HG03342 (cell line): Measurements from ENCODE around the gene ALDH3A1.

Experiments used
- ATAC-seq: cut with Tn5 transposase; IDR thresholded peaks from one replicate; pipeline ENCODE4 v1.9.1; 2021; ENCODE audit warnings: mild to moderate bottlenecking, moderate library complexity; ENCODE audit not compliant: unreplicated experiment

The ALDH3A1 gene

DNA sequence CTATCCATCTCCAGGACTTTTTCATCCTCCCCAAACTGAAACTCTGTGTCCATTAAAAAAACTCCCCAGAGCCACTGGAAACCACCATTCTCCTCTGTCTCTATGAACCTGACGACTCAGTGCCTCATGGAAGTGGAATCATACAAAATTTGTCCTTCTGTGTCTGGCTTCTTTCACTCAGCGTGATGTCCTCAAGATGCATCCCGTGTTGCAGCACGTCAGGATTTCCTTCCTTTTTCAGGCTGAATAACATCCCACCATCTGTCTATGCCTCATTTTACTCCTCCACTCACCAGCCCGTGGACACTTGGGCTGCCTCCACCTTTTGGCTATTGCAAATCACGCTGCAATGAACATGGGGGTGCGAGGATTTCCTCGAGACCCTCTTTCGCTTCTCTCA is 12.6 kb upstream of the ALDH3A1 start:
- no peak for ATAC-seq

DNA sequence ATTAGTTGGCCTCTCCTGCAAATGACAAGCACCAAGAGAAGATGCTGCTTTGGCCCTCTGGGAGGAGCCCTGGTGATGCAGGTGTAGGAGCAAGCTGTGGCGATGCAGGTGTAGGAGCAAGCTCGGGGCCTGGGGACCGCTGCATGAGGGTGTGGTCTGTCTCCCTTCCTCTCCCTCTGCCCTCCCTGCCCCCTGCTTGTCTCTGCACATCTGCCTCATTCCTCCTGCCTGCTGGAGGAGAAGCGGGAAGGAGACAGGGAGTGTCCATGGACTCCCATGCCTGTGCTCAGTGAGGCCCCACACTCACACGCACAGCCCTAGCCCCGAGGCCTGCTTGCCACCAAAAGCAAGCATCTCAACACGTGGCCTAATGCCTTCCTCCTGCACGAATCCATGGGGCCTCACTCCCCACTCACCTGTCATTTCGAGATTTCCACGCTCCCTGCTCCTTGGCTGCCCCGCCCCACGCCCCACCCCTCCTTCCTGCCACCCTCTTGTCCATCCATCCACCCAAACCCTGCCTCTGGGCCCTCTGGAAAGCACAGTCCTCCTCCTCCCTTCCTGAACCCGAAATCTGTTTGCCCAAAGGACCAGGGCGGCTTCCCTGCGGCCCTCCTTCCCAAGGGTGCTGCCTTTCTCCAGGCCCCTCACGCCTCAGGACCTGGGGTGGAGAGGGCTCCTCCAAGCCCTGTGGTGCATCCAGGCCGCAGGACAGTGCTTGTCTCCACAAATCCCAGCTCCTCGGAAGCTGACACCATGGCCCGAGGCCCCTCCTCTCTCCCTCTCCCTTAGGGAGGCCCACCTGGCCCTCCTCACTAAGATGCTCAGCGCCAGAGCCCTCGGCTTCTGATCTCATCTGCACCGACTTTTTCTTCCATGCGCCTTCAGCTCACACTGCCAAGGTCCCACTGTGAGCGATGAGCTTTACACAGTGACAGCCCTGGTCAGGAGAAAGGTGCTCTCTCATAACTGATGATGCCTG is 11.8 kb upstream of the ALDH3A1 start:
- ATAC-seq: no peak

DNA sequence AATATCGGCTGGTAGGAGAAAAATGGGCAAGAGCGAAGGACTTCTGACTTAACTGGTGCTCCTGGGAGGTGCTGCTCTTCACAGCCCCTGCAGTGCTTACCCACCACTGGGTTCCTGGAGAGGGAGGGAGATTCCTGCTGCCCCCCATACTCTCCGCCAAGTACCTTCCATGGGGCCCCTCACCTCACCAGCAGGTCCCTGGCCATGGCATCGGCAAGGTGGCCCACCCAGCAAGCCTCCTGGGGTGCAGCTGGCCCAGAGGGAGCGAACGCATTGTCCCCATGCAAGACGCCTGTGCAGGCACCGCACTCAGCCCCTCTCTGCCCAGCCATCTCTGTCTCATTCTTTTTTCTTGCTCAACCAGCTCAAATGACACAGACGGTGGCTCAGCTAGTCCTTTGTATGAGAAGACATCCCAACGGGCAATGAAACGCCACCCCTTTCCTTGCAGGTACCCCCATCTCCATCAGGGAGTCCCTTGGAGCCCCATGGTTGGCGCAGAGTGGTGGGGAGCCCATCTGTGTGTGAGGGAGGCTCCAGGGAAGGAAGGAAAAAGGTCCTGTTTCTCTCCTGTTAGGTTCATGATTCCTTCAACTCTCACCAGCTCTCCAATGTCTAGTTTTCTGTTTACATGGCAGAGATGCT is 9.6 kb upstream of the ALDH3A1 start:
- ATAC-seq: no peak

DNA sequence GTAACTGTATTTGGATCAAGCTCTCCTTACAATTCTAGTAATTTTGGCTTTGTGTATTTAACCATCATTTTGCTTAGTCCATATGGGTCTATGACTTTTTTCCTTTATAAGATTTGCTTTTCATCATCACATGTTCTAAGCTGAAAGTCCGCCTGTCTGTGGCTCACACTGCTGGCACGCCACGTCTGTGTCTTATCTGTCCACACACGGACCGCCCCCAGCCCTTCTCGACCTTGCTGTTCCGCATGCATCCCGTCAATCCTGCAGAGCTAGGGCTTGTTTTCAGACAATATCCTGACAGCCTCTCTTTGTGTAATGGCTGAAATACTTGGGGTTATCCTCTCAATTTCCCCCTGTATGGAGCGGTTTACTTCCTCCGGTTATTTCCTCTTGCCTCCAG is 8.4 kb upstream of the ALDH3A1 start:
- ATAC-seq: no peak

DNA sequence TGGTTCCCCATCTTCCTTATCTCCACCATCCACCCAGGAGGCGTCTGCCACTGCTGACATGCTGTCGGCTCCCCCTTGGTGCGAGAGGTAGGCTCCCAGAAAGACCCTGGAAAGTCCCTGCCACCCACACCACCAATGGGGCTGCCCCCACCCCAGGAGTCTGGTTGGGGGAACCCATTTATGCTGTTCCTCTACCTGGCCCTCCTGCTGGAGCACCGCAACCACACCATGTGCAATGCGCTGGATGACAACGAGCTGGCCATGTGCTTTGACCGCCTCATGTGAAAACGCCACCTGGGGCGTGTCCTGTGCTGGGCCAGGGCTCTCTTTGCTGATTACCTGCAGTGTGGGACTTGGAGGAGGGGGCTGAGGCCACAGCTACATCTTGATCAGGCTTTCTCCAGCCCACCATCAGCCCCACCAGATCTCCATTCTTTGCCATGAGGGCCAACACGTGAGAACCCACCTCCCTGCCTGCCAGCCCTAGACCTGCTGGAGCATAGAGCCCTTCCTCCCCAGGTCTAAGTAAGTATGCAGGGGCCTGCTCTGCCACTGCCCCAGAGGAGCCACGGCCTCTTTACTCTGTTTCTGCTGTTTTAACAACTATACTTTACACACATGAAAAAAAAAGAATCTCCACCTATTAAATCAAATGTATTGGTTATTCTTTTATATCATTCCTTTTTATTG is 7.9 kb upstream of the ALDH3A1 start:
- no peak for ATAC-seq

DNA sequence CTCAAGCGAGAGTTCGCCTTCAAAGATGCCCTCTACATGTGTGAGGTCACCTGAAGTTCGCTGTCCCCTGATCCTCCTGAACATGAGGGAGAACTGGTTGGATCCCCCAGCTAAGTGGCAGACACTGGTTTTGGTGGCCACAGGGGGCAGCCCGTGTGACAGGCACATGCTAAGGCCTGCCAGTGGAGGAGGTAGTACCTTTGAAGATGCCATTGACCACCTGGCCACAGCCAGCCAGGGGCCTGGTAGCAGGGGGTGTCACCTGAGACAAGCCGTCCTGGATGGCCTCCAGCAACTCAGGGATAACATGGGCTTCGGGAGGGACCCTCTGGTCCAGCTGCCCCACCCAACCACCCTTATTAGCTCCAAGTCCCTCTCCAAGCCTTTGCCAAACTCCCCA is 7.3 kb upstream of the ALDH3A1 start:
- ATAC-seq: no peak

DNA sequence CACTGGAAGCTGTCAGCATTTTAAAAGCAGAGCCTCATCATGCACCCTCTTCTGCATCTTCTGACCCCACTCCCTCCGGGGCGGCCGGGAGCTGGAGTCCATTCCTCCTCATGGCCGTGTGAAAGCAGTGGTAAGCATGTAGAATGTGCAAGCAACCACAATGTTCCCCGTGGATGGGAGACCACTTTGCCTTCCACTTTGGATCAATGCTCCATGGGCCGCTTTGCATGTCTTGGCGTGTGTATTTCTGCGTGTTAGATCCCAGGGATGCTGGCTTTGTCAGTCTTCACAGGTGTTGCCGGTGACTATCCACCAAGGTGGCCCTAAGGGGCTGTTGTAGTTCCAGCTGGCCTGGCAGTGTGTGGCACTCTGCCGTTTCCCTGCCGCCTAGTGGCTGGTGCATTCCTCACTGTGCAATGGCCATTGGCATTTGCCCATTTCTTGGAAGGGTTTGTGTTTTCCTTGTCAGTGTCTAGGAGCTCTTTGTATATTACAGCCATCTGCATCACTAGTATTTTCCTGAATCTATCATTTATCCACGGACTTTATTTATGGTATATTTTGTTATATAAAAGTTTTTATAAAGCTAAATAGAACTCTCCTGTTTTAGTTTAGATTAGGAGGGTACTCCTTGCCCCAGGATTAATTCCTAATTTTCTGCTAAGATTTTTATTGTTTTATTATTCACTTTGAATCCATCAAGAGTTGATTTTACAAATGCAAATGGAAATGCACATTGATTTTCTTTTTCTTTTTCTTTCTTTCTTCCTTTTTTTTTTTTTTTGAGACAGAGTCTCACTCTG is 5.8 kb upstream of the ALDH3A1 start:
- no peak for ATAC-seq

DNA sequence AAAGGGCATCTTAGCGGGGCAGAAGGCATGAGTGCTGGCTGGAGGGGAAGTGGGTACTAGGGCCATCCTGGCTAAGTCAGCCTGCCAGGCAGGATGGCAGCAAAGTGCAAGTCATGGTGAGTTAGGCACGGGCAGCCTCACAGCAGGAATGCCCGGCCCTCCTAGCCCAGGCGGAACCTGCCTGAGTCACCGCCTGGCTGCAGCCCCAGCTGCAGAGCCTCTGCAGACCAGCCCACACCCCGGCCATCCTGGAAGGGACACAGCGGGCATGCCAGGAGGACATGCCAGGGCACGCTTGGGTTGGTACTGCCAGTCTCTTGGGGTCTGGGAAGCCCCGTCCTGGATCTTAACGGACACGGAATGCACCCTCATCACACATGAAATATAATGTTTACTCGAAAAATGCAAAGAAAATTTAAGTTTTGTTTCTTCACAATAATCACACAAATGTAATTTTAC is 5.0 kb upstream of the ALDH3A1 start:
- ATAC-seq: no peak

DNA sequence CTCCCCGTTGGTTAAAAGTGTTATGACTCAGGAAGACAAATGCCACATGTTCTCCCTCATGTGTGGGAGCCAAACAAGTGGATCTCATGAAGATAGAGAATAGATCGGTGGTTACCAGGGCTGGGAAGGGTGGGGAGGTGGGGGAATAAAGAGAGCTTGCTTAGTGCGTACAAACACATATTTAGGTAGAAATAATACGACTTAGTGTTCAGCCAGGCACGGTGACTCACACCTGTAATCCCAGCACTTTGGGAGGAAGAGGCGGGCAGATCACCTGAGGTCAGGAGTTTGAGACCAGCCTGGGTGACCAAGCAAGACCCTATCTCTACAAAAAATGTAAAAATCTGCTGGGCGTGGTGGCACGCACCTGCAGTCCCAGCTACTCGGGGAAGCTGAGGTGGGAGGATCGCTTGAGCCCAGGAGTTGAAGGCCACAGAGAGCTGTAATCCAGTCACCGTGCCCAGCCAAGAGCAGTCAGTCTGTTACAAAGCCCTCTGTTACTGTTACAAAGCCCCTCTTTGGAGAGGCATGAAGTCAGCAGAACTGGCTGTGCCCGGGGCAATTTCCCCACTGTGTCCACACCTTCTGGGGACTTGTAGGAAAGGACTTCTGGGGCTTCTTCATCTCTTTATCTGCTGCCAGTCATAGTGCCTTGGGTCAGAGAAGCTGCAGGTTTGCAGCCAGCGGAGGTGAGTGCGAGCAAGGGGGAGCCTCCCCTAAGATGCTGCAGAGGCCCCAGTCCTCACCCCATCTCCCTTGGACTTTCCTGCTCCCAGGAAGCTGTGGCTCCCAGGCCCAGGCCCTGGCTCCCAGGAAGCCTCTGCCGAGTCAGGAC is 4.3 kb upstream of the ALDH3A1 start:
- ATAC-seq: no peak

DNA sequence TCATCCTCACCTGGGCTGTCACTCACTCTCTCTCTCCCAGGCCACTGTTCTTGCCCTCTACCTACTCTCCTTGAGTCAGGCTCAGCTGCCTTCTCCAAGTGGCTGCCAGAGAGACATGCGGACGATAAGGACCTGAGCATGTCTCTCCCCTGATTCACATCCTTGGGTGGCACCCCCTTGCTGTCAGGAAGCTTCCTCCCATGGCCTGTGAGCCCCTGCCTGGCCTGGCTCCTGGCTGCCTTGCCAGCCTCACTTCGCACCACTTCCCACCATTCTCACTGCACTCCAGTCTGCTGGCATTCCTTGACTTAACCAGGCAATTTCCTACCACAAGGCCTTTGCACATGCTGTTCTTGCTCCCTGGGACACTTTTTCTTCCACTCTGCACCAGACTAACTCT is 2.7 kb upstream of the ALDH3A1 start:
- ATAC-seq: no peak

DNA sequence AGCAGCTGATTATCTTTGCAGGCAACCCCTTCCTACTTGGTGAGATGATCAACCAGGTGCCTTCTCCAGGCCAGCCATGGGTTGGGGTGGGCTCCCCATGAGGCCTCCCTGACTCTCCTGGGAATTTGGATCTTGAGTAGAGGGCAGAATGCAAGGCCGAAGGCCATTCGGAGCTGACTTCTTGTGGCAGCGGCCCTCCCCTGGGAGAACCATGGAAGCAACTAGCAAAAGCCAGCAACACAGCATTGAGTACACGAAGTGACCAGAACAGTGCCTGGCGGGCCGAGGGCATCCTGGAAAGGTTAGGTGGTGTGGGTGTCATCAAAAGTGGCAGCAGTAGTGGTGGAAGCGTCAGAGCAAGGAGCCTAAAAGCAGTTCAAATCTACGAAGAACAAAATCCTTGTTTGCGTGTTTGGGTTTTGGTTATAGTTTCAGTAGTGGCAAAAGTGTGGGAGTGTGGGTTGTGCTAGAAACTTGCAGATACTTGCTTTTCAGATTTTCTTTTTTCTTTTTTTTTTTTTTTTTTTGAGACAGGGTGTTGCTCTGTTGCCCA is 2.0 kb upstream of the ALDH3A1 start:
- ATAC-seq: no peak

DNA sequence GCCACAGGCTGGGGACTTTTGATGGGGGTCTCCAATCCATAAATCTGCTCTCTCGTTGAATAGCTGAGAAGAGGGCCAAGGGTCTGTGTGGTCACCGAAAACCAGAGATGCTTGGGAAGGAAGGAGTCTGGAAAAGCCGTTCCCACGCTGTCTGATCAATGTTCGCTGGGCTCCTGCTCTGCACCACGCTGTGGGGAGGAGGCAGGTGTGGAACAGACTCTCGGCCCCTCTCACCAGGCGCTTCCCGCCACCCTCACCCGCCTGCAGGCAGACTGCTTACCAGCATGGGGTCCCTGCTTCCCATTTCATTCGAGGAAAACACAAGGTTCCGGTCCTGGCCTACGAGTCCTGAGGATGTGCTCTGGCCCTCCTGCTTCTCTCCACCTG is 702 bp upstream of the ALDH3A1 start:
- no peak for ATAC-seq

DNA sequence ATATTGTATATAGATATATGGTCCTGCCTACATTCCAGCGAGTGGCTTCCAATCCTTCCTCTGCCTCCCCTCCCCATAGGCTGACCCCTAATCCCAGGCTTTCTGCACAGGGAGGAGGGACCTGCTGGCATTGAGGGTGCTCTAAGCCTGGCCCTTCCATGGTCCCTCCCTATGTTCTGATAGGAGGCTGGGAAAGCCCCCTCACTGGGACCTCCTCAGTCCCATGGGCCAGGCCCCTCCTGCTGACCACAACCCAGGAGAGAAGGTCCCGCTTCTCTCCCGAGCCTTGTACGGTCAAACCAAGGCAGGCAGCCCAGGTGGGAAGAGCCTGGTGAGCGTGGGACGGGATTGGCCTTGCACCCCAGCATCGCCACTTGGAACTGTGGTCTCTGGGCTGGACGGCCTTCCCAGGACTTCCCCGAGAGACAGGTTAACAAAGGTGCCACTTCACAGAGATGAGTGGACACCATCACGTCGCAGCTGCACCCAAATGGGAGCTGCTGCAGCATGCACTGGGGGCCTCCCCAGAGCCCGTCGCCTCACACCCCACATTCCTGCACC is 859 bp downstream of the ALDH3A1 start:
- no peak for ATAC-seq

DNA sequence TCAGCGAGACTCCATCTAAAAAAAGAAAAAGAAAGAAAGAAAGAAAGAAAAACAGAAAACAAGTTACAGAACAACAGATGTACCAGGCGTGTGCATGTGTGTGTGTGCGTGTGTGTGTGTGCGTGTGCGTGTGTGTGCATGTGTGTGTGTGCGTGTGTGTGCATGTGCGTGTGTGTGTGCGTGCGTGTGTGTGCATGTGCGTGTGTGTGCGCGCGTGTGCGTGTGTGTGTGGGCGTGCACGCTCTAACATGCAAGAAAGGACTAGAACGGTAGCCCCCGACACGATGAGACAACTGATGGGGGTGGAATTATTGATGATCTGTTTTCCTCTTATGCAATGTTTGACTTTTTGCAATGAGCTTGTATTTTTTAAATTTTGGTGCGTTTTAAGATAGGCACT is 1.6 kb downstream of the ALDH3A1 start:
- ATAC-seq: no peak

DNA sequence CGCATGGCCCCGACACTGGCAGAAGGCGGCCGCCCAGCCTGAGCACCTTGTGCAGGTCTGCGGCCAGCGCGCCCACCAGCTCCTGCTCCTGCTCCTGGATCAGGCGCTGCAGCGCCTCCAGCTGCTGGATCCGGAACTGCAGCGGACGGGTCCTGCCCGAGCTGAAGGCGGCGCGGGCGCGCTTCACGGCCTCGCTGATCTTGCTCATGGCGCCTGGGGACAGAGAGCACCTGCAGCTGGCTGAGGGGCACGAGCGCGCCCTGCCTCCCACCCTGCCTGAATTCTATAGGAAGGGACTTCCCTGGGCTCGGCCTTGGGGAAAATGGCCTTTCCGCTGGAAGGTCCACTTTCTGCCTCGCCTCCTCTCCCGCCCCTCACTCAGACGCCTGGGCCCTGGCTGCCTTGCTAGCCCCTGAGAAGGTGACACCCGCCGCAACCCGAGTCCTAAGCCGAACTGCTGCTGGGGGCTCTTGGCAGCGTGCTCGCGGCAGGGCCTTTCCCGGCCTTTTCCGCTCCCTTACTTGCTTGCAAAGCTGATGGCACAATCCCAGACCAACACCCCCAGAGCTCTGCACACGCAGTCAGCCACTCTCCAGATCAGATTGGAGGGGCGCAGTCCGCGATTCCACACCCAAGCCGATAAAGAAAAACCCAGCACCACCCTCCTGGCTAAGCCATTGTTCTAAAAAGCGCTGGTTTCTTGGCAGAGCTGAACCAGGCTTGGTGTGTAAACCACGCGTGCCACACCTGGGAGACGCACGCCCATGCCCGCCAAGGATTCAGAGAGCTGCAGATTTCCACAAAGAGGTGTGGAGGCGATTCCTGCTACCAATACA is 3.0 kb downstream of the ALDH3A1 start:
- peak; percentile 61 for ATAC-seq

DNA sequence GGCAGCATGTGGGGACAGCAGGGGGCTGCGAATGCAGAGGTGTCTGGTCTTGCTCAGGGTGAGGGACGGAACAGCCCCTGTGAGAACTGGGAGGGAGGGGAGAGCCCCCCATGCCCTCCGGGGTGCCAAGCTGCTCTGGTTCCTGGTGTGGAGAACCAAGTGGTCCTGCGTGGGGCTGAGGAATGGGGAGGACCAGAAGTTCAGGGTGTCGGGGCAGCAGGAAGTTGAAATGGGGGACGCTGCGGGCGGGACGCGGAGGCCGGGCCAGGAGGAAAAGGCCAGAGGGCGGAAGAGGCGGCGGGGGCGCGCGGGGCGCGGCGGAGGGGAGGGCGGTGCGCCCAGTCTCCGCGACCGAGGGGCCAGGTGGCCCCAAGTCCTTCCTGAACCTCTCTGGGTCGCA is 3.6 kb downstream of the ALDH3A1 start:
- no peak for ATAC-seq

DNA sequence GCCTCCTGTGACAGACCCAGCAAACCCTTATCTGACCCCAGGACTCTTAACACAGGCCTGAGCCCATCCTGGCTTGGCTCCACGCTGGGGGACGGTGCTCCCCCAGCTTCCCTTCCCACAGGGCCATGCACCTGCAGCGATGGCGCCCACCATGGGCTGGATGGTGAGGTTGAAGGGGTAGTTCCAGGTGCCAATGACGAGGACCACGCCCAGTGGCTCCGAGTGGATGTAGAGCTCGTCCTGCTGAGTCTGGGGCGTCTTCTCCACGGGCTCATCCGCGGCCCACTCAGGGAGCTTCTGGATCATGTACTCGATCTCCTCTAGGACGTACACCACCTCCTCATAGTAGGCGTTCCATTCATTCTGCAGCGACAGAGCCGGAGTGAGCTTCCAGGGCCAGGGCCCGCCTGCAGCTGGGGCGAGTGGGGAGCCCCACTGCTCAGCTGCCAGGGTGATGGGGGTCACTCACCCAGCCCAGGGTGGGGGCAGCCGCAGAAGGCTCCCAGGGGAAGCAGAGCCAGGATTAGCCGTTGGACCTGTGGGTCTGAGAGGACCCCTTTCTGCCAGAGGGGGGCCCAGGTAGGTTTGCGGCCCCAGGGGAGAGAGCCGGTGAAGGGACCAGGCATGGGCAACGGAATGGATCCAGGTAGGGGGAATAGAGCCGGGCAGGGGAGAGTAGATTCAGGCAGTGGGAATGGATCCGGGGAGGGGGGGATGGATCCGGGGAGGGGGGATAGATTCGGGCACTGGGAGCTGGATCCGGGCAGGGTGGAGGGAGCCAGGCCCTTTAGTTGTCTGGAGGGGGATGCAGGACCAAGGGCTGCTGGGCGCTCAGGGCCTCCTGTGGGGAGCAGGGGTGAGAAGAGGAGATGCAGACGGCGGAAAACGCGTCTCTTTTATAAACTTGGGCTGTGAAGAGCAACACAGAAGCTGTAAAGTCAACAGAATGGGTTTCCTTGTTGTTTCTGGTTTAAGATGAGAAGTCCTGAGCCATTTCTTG is 4.7 kb downstream of the ALDH3A1 start:
- no peak for ATAC-seq
